Caco-2 (cell line): ENCODE results near the gene SESN1. TPM values are rescaled to one million over a fixed set of nuclear protein-coding genes. Genes with fewer than 3 reads are reported as not detected.

Experiments used
- BruUV-seq: library from RNA; stranded (reverse); fragments of 400-500 nt; replicated peaks from 2 replicates; lab custom pipeline; 2021; lab: Mats Ljungman, UMichigan
- CTCF ChIA-PET: fragments of 300-600 bp; sonication (Branson Sonifier 250); formaldehyde crosslinking; loops from one replicate; lab custom pipeline; 2022; ENCODE audit warnings: antibody characterized with exemption; lab: Charles Lee
- POLR2A ChIA-PET: fragments of 300-600 bp; sonication (Branson Sonifier 250); formaldehyde crosslinking; loops from one replicate; lab custom pipeline; 2022; ENCODE audit warnings: antibody characterized with exemption; lab: Charles Lee
- DNase-seq, 2 experiments: peaks; one replicate each; pipeline versions ENCODE4 v3.0.0 to v3.0.0-alpha.2; 2020 to 2022
- H3K27me3 ChIP-seq: replicated peaks from 2 replicates; pipeline ENCODE4 v1.6.0; 2011; ENCODE audit warnings: low read length; ENCODE audit not compliant: control insufficient read depth, insufficient read depth
- H3K36me3 ChIP-seq: 2 replicates; pipeline ENCODE4 v1.5.1; 2011; ENCODE audit warnings: low read length; ENCODE audit not compliant: control insufficient read depth, insufficient read depth
- H3K4me1 ChIP-seq: fragments of 250-450 bp; sonication (Bioruptor Pico); 2 replicates; pipeline ENCODE4 v1.5.1; 2020; ENCODE audit warnings: mild to moderate bottlenecking
- H3K4me3 ChIP-seq: 2 replicates; pipeline ENCODE4 v1.5.1; 2011; ENCODE audit warnings: low read depth, mild to moderate bottlenecking, control low read depth, low read length
- H3K9me3 ChIP-seq: fragments of 250-450 bp; sonication (Bioruptor Pico); 2 replicates; pipeline ENCODE4 v1.5.1; 2020; ENCODE audit warnings: mild to moderate bottlenecking, moderate library complexity
- H3K27ac Mint-ChIP-seq: one replicate; pipeline ENCODE4 v1.8.0; 2022; ENCODE audit warnings: mixed read lengths; ENCODE audit not compliant: unreplicated experiment
- H3K27me3 Mint-ChIP-seq: one replicate; pipeline ENCODE4 v1.8.0; 2022; ENCODE audit warnings: mixed read lengths; ENCODE audit not compliant: insufficient read depth, unreplicated experiment
- H3K36me3 Mint-ChIP-seq: one replicate; pipeline ENCODE4 v1.8.0; 2022; ENCODE audit warnings: mild to moderate bottlenecking, mixed read lengths; ENCODE audit not compliant: insufficient read depth, unreplicated experiment
- H3K4me1 Mint-ChIP-seq: one replicate; pipeline ENCODE4 v1.8.0; 2022; ENCODE audit warnings: low read depth, mixed read lengths; ENCODE audit not compliant: unreplicated experiment
- H3K4me3 Mint-ChIP-seq: one replicate; pipeline ENCODE4 v1.8.0; 2022; ENCODE audit warnings: mild to moderate bottlenecking, moderate library complexity, mixed read lengths; ENCODE audit not compliant: unreplicated experiment
- H3K9me3 Mint-ChIP-seq: one replicate; pipeline ENCODE4 v1.8.0; 2022; ENCODE audit warnings: mixed read lengths; ENCODE audit not compliant: unreplicated experiment
- intact Hi-C: fragments of 100-400 bp; cut with micrococcal nuclease; formaldehyde crosslinking; loops from one replicate; pipeline ENCODE4 v1.10.0; 2022; ENCODE audit not compliant: unreplicated experiment
- total RNA-seq: library from RNA; stranded (reverse); gene quantifications from 2 replicates; pipeline ENCODE4 v1.2.3, GENCODE V29; 2022
- TF ChIP-seq, protein P1 (sequence below), 2 experiments: fragments of 200-600 bp in 1 of 2; IDR thresholded peaks; 1 replicate in 1 of 2; 2 replicates in 1 of 2; pipeline versions ENCODE4 v1.5.1 to v1.8.0; 2011 to 2022; ENCODE audit warnings: antibody characterized with exemption in 1 of 2, control low read depth in 1 of 2, inconsistent platforms in 1 of 2, low read depth in 1 of 2, low read length in 1 of 2, mild to moderate bottlenecking in 1 of 2, moderate library complexity in 1 of 2; ENCODE audit not compliant: insufficient read depth in 1 of 2, severe bottlenecking in 1 of 2, unreplicated experiment in 1 of 2

Gene SESN1
- total RNA-seq, 1 experiment from 2014 or later = 21.9 TPM

DNA sequence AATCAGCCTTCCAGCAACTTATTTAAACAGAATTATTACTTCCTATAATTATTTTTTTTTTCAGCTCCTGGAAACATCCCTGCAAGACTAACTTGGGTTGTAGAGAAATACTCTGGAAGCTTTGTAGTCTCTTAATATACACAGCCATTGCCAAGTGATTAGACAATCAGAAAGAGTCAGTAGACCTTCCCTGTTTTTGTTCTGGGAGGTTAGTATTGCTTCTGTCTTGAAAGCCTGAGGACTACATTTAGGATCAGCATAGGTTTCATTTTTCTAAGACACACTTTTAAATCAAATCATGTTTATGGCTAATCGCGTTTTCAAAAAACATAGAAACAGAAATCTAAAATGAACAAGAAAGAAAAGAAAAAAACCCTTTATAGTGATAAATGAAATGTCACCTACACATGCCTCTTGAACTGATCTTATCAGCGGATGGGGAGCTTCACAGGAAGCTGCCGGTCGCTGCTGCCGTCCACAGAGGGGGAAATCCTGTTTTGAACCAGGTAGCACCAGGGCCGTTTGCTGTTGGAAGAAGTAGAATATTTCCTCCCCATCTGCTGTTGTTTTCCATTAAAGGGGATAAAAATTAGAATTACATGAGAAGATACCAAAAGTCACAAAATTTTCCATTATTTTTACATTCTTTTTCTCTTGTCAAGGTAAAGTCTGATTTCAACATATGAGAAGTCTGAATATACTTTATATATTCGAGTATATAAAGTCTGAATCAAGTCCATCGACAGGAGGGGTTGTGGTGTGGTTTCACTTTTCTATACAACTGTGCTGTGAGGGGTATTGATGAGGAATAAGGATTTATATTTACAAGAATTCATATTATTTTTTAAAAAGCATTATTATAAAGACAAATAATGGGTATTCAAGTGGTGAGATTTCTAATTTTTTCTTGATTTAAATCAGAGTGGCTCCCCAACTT, 151.8 kb downstream of the SESN1 start:
- Histone ChIP-seq H3K4me1 (peaks cover 16% of the 10 kb centered on the region), H3K36me3 (no peaks in the 10 kb centered on the region), H3K9me3 (no peaks in the 10 kb centered on the region), H3K27me3 (no peaks in the 10 kb centered on the region), H3K4me3 (no peak overlapping the region)
- TF ChIP-seq, protein P1, sequence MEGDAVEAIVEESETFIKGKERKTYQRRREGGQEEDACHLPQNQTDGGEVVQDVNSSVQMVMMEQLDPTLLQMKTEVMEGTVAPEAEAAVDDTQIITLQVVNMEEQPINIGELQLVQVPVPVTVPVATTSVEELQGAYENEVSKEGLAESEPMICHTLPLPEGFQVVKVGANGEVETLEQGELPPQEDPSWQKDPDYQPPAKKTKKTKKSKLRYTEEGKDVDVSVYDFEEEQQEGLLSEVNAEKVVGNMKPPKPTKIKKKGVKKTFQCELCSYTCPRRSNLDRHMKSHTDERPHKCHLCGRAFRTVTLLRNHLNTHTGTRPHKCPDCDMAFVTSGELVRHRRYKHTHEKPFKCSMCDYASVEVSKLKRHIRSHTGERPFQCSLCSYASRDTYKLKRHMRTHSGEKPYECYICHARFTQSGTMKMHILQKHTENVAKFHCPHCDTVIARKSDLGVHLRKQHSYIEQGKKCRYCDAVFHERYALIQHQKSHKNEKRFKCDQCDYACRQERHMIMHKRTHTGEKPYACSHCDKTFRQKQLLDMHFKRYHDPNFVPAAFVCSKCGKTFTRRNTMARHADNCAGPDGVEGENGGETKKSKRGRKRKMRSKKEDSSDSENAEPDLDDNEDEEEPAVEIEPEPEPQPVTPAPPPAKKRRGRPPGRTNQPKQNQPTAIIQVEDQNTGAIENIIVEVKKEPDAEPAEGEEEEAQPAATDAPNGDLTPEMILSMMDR (IDR thresholded peaks at IDR 0.05; ENCODE audit: insufficient read depth in 1 of 2, low read depth in 1 of 2, low read length in 1 of 2, severe bottlenecking in 1 of 2, unreplicated experiment in 1 of 2) = no peak
- BruUV-seq = no TSS peak
- Mint-ChIP-seq H3K4me1 (peaks cover 7% of the 10 kb centered on the region), H3K4me3 (no peak overlapping the region), H3K27ac (no peak overlapping the region), H3K36me3 (no peaks in the 10 kb centered on the region), H3K9me3 (peaks cover 9% of the 10 kb centered on the region), H3K27me3 (no peaks in the 10 kb centered on the region)
- POLR2A ChIA-PET = no interaction called here
- CTCF ChIA-PET = no interaction called here
- no peak for DNase-seq
- intact Hi-C loops = loop anchor here (5.0 kb wide), 1 partner anchor 621 kb away; no protein-coding TSS in a partner anchor

DNA sequence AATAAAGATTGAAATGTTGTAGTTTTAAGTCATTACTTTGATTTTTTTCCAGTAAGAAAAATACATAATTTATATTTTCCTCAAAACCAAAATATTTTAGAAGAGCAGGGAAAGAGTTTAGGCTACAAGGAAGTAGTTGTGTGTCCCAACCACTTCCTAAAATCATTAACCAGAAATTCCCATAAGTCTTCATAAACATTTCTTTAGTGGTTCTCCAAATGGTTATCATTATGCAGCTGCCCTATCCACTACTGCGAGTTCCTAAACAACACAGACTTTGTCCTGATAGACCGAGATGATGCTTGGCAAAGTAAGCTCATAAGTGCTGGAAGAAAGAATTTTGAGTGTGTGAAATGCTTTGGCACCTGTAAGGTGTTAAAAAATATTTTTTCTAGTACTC, 152.8 kb downstream of the SESN1 start:
- CTCF ChIA-PET = no interaction called here
- peaks cover 16% of the 10 kb centered on the region for H3K4me1 ChIP-seq
- no peak for DNase-seq
- intact Hi-C loops = loop anchor here (5.0 kb wide), 1 partner anchor 620 kb away; no protein-coding TSS in a partner anchor
- peaks cover 9% of the 10 kb centered on the region for H3K9me3 Mint-ChIP-seq
- H3K4me1 Mint-ChIP-seq = peaks cover 4% of the 10 kb centered on the region
- H3K4me3 Mint-ChIP-seq = no peak overlapping the region
- no peaks in the 10 kb centered on the region for H3K27me3 Mint-ChIP-seq
- no peaks in the 10 kb centered on the region for H3K9me3 ChIP-seq
- H3K4me3 ChIP-seq = no peak overlapping the region
- no peaks in the 10 kb centered on the region for H3K27me3 ChIP-seq
- TF ChIP-seq, protein P1 (IDR thresholded peaks at IDR 0.05; ENCODE audit: insufficient read depth in 1 of 2, low read depth in 1 of 2, low read length in 1 of 2, severe bottlenecking in 1 of 2, unreplicated experiment in 1 of 2) = no peak
- no peak overlapping the region for H3K27ac Mint-ChIP-seq
- no peaks in the 10 kb centered on the region for H3K36me3 ChIP-seq
- BruUV-seq = no TSS peak
- POLR2A ChIA-PET = no interaction called here
- H3K36me3 Mint-ChIP-seq = no peaks in the 10 kb centered on the region

DNA sequence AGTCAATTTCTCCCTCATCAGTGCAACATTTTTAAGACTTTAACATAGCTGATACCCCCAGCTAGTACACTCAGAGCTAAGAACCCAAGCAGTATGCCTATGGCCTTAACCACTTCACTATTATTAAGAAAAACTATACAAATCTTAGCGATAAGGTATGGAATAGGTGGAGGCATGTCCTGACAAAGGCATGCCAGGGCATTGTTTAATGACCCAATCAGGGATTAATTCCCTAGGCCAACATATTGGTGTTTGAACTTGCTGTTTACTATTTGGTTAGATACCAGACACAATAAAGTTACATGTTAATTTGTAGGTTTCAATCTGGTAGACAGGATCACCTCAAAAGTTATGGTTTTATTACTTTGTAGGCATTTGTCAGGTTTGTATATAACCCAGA, 153.4 kb downstream of the SESN1 start:
- Histone ChIP-seq H3K9me3 (no peaks in the 10 kb centered on the region), H3K36me3 (no peaks in the 10 kb centered on the region), H3K27me3 (no peaks in the 10 kb centered on the region), H3K4me1 (peaks cover 16% of the 10 kb centered on the region), H3K4me3 (no peak overlapping the region)
- H3K4me3 Mint-ChIP-seq = no peak overlapping the region
- no peaks in the 10 kb centered on the region for H3K4me1 Mint-ChIP-seq
- no peaks in the 10 kb centered on the region for H3K36me3 Mint-ChIP-seq
- no peak overlapping the region for H3K27ac Mint-ChIP-seq
- H3K27me3 Mint-ChIP-seq = no peaks in the 10 kb centered on the region
- POLR2A ChIA-PET = no interaction called here
- no TSS peak for BruUV-seq
- intact Hi-C loops = loop anchor here (5.0 kb wide), 1 partner anchor 619 kb away; no protein-coding TSS in a partner anchor
- H3K9me3 Mint-ChIP-seq = peaks cover 9% of the 10 kb centered on the region
- TF ChIP-seq, protein P1 (IDR thresholded peaks at IDR 0.05; ENCODE audit: insufficient read depth in 1 of 2, low read depth in 1 of 2, low read length in 1 of 2, severe bottlenecking in 1 of 2, unreplicated experiment in 1 of 2) = no peak
- DNase-seq = no peak
- CTCF ChIA-PET = no interaction called here
